ENCODE measurements around the gene ALOX5. TPM values are rescaled to one million over a fixed set of nuclear protein-coding genes. Genes with fewer than 3 reads are reported as not detected.

The ALOX5 gene
- total RNA-seq, 1 donor from 2014 or later, result 1.2 TPM

Other genes starting within 250 kb of the ALOX5 start
- under 0.01 TPM for gene OR13A1, start 58.6 kb upstream of the ALOX5 start, total RNA-seq

All from frontal cortex (tissue), 1 donor.